ENCODE data around the gene TRIM61. TPM values are rescaled to one million over a fixed set of nuclear protein-coding genes. Genes with fewer than 3 reads are reported as not detected.
"Not testable (repeated sequence)": the region's sequence is repeated elsewhere in the genome, so short reads cannot be mapped to it uniquely, and the experiment has no call there.

TRIM61 gene
- total RNA-seq, 1 donor = 4.7 TPM

GRCh38 chr4:164952551-164952950 lies 24.9 kb downstream of the TRIM61 start:
- H3K4me1 ChIP-seq (ENCODE audit: insufficient read depth, low read length) = peaks cover 8% of the 10 kb centered on the region
- no peaks in the 10 kb centered on the region for H3K36me3 ChIP-seq (ENCODE audit: insufficient read depth, low read length)
- no peak for DNase-seq (ENCODE audit: insufficient read length, low spot score, missing footprints)
- no peak overlapping the region for H2AFZ ChIP-seq (ENCODE audit: low read length)
- no peaks in the 10 kb centered on the region for H3K27me3 ChIP-seq (ENCODE audit: insufficient read depth, low read length)
- H4K20me1 ChIP-seq (ENCODE audit: insufficient read depth, low read length) = no peaks in the 10 kb centered on the region
- H3K79me2 ChIP-seq (ENCODE audit: insufficient read depth, low read length) = peaks cover 7% of the 10 kb centered on the region
- H3K27ac ChIP-seq (ENCODE audit: low read depth, low read length) = no peak overlapping the region
- no peaks in the 10 kb centered on the region for H3K9me3 ChIP-seq (ENCODE audit: low read depth, low read length)
- TF ChIP-seq CTCF (IDR thresholded peaks at IDR 0.05; ENCODE audit: extremely low read depth, low read depth, low read length) = no peak
- H3K4me3 ChIP-seq (ENCODE audit: insufficient read depth, low read length) = no peak overlapping the region
- H3K4me2 ChIP-seq (ENCODE audit: insufficient read depth, low read length) = no peak overlapping the region

- Histone ChIP-seq H3K79me2 (ENCODE audit: insufficient read depth, low read length) (no peaks in the 10 kb centered on the region), H3K4me1 (ENCODE audit: insufficient read depth, low read length) (no peaks in the 10 kb centered on the region), H3K27me3 (ENCODE audit: insufficient read depth, low read length) (no peaks in the 10 kb centered on the region), H3K4me2 (ENCODE audit: insufficient read depth, low read length) (no peak overlapping the region), H3K9me3 (ENCODE audit: low read depth, low read length) (no peaks in the 10 kb centered on the region), H2AFZ (ENCODE audit: low read length) (no peak overlapping the region), H3K36me3 (ENCODE audit: insufficient read depth, low read length) (no peaks in the 10 kb centered on the region), H4K20me1 (ENCODE audit: insufficient read depth, low read length) (no peaks in the 10 kb centered on the region), H3K4me3 (ENCODE audit: insufficient read depth, low read length) (no peak overlapping the region), H3K27ac (ENCODE audit: low read depth, low read length) (no peak overlapping the region)
- no peak for DNase-seq (ENCODE audit: insufficient read length, low spot score, missing footprints)
- peak; percentile 9 for TF ChIP-seq CTCF (IDR thresholded peaks at IDR 0.05; ENCODE audit: extremely low read depth, low read depth, low read length)
Observed at GRCh38 chr4:164949448-164950143, 27.9 kb downstream of the TRIM61 start.

GRCh38 chr4:164948975-164949374 lies 28.5 kb downstream of the TRIM61 start:
- H3K27me3 ChIP-seq (ENCODE audit: insufficient read depth, low read length) = no peaks in the 10 kb centered on the region
- H3K4me3 ChIP-seq (ENCODE audit: insufficient read depth, low read length) = no peak overlapping the region
- no peak overlapping the region for H2AFZ ChIP-seq (ENCODE audit: low read length)
- no peaks in the 10 kb centered on the region for H3K4me1 ChIP-seq (ENCODE audit: insufficient read depth, low read length)
- no peaks in the 10 kb centered on the region for H4K20me1 ChIP-seq (ENCODE audit: insufficient read depth, low read length)
- H3K27ac ChIP-seq (ENCODE audit: low read depth, low read length) = no peak overlapping the region
- no peak for TF ChIP-seq CTCF (IDR thresholded peaks at IDR 0.05; ENCODE audit: extremely low read depth, low read depth, low read length)
- no peaks in the 10 kb centered on the region for H3K9me3 ChIP-seq (ENCODE audit: low read depth, low read length)
- no peaks in the 10 kb centered on the region for H3K79me2 ChIP-seq (ENCODE audit: insufficient read depth, low read length)
- H3K36me3 ChIP-seq (ENCODE audit: insufficient read depth, low read length) = no peaks in the 10 kb centered on the region
- no peak for DNase-seq (ENCODE audit: insufficient read length, low spot score, missing footprints)
- no peak overlapping the region for H3K4me2 ChIP-seq (ENCODE audit: insufficient read depth, low read length)

- DNase-seq (ENCODE audit: insufficient read length, low spot score, missing footprints); H3K4me3 ChIP-seq (ENCODE audit: insufficient read depth, low read length); H3K9me3 ChIP-seq (ENCODE audit: low read depth, low read length); H3K36me3 ChIP-seq (ENCODE audit: insufficient read depth, low read length); H3K4me2 ChIP-seq (ENCODE audit: insufficient read depth, low read length); H2AFZ ChIP-seq (ENCODE audit: low read length); H3K79me2 ChIP-seq (ENCODE audit: insufficient read depth, low read length); H3K4me1 ChIP-seq (ENCODE audit: insufficient read depth, low read length); H4K20me1 ChIP-seq (ENCODE audit: insufficient read depth, low read length); H3K27me3 ChIP-seq (ENCODE audit: insufficient read depth, low read length); H3K27ac ChIP-seq (ENCODE audit: low read depth, low read length): not testable (repeated sequence)
Observed at GRCh38 chr4:164948006-164948405, 29.5 kb downstream of the TRIM61 start.

Measured in osteoblast (primary cell).